Measurements from ENCODE around the gene GINS2.

Gene GINS2

GRCh38 chr16:85665929-85666328 lies 22.8 kb downstream of the GINS2 start:
- no peak for FAIRE-seq

- FAIRE-seq, result no peak
These were observed 23.4 kb downstream of the GINS2 start for GRCh38 chr16:85665373-85665740.

DNA sequence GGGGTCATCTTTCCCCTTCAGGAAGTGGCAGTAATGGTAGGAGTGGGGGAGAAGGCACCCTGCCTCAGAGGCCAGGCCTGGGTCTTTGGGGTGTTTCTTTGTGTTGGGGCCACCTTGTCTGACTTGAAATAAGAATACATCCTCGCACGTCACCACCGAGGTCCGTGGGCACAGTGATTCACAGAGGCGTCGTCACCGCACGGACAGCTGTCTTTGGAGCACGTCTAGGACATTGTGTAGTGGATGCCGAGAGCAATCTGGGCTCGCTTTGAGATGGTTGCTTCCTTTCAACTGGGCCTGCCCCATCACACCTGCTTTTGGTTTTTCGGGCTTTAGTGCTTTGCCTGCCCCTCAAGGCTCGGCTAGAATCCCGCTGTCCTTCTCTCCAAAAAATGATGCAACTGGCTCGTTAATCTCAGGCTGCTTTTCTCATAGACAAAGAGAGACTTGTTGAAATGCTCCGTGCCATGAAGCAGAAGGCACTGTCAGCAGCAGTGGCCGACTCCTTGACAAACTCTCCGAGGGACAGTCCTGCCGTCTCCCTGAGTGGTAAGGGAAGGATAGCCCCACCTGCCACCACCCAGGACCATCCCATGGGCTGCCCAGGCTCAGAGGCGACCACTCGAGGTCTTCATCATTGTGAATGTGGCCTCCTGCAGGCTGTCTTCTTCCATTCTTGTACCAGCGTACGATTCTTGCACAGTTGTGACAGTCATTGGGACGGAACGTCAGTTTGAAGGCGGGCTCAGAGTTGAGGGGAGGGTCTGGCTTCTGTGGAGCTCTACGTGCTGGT lies 24.0 kb downstream of the GINS2 start:
- no peak for FAIRE-seq

GRCh38 chr16:85663891-85664321 lies 24.8 kb downstream of the GINS2 start:
- FAIRE-seq, result no peak

- FAIRE-seq, result no peak
These were observed 25.6 kb downstream of the GINS2 start for GRCh38 chr16:85662976-85663830.

DNA sequence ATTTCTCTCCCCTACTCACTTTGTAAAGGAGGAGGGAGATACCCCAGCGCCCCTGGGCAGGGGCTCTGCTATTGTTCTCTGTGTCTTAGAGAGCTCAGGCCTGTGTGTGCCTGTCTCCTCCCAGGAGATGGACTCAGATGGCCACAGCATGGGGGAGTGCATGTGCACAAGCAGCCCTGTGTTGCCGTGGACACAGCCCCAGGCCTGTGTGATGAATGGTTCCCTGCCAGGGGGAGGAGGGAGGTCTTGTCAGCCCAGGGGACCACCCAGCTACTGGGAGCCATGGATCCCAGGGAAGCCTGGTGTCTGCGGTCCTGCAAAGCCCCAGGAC lies 26.3 kb downstream of the GINS2 start:
- no peak for FAIRE-seq

GRCh38 chr16:85661740-85662481 lies 26.8 kb downstream of the GINS2 start:
- no peak for FAIRE-seq

DNA sequence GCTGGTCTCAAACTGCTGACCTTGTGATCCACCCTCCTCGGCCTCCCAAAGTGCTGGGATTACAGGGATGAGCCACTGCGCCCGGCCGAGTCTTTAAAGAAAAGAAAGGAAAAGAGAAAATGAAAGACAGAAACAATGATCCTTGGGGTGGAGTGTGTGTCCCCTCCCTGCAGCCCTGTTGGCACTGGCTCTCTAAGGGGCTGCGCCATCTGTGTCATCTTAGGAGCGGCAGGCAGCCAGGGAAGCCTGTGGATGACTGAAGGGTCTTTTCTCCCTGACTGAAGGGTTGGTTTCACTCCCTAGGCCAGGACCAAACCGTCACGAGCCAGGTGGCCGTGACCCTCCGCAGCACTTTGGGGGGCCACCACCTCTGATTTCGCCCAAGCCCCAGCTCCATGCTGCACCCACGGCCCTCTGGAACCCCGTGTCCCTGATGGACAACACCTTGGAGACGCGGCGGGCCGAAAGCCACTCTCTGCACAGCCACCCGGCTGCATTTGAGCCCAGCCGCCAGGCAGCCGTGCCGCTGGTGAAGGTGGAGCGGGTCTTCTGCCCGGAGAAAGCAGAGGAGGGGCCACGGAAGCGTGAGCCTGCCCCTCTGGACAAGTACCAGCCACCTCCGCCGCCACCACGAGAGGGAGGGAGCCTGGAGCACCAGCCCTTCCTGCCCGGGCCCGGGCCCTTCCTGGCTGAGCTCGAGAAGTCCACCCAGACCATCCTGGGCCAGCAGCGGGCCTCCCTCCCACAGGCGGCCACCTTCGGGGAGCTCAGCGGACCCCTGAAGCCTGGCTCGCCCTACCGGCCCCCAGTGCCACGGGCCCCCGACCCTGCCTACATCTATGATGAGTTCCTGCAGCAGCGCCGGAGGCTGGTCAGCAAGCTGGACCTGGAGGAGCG lies 27.7 kb downstream of the GINS2 start:
- no peak for FAIRE-seq

- no peak for FAIRE-seq
These were observed 28.8 kb downstream of the GINS2 start for GRCh38 chr16:85659805-85660511.

DNA sequence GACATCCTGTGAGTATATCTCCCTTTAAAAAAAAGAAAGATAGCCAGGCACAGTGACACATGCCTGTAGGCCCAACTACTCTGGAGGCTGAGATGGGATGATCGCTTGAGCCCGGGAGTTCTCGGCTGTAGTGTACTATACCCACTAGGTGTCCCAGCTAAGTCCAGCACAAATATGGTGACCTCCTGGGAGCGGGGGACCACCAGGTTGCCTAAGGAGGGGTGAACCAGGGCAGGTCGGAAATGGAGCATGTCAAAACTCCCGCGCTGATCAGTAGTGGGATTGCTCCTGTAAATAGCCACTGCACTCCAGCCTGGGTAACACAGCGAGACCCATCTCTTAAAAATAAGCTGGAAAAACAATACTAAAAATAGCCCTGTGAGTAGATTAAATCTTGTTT lies 29.4 kb downstream of the GINS2 start:
- FAIRE-seq, result no peak

DNA sequence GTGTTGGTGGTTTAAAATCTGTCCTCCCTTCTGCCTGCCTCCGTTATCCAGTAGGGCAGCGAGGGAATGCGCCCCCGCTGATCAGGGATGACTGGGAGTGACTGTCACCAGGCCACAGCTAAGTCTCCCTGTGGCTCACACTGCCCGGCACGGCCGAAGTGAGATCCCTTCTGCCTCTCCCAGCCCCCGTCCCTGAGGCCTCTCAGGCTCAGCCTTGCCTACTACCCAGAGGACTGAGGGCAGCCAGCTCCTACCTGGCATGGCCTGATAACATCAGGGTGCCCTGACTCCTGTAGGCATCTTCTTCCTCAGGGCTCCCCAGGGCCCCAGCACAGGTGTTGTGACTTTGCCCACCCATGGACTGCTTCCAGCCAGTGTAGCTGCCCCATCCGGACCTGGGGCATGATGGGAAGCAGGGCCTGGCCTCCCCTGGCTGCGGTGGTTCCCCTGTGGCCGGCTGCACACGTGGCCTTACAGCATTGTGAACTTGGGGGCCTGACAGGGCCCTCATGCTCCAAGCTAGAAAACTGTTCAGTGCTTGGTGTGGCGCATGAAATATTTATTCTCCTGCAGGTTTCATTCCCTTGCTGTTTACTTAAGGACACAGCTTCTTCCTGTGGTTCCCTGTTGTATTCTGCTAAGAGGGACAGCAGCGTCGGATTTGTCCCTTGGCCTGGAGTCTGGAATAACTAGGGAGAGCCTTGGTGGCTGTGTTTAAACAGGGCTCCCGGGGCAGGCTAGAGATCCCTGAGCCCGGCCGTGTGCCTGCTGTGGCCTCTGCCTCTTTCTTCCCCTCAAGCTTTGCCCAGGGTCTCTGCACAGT lies 30.0 kb downstream of the GINS2 start:
- FAIRE-seq, result no peak

DNA sequence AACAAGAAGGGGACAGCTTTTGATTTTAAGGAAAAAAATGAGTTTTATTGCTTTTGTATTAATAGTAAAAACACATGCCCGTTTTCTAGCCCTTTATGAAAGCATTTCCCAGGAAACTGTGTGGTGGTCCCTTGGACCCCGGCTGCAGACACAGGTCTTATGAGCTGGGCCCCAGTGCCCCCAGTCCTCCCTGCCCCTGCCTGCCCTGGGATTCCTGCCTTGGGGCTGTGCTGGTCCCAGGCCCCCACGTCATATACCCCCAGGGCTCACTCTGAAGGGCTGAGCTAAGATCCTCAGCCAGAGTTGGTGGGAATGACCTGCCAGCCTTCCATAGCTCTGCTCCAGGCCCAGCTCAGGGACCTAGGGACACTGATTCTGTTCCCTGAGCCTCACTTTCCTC lies 30.8 kb downstream of the GINS2 start:
- no peak for FAIRE-seq

- FAIRE-seq, result no peak
These were observed 31.5 kb downstream of the GINS2 start for GRCh38 chr16:85657267-85657650.

- FAIRE-seq, result no peak
These were observed 32.1 kb downstream of the GINS2 start for GRCh38 chr16:85656351-85657266.

DNA sequence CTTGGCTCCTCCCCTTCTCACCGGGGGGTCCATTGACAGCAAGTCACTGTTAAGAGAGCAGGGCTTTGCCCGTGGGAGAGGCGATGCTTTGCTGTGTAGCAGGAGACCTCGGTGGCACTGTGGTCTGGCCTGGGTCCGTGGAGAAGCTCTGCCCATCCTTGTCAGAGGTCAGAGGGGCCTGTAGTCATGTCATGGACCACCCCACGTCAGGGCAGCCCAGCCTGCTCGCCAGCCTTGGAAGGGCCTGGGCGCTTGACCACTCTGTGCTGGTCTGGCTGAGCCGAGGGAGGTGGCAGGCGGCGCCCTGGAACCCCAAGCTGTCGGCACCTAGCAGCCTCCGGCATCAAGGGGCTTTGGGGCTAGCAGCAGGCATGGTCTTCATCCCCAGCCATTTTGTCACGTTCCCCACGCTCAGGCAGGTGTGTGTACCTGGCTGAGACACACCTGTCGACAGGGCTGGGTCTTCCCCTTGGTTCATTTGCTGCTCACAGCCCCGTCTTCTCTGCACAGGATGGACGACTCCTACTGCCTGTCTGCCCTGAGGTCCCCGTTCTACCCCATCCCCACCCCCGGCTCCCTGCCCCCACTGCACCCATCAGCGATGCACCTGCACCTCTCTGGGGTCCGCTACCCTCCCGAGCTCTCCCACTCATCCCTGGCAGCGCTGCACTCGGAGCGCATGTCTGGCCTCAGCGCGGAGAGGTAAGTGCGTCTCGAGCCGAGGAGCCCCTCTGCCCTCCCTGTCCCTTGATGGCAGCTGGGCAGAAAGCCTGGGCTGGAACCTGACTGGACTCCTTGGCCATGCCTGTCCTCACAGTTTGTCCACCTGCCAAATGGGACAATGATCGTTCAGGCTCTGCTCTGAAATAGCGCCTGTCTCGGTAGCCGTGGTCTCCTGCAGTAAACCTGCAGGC lies 33.3 kb downstream of the GINS2 start:
- no peak for FAIRE-seq

- FAIRE-seq, result no peak
These were observed 34.3 kb downstream of the GINS2 start for GRCh38 chr16:85654251-85655095.

GRCh38 chr16:85653290-85653891 lies 35.4 kb downstream of the GINS2 start:
- no peak for FAIRE-seq

Measured in colon (tissue), 2 donors.